ENCODE results near the gene WNK2. TPM values are rescaled to one million over a fixed set of nuclear protein-coding genes. Genes with fewer than 3 reads are reported as not detected.

Gene WNK2
- total RNA-seq, 1 donor from 2014 or later, result 1.9 TPM

DNA sequence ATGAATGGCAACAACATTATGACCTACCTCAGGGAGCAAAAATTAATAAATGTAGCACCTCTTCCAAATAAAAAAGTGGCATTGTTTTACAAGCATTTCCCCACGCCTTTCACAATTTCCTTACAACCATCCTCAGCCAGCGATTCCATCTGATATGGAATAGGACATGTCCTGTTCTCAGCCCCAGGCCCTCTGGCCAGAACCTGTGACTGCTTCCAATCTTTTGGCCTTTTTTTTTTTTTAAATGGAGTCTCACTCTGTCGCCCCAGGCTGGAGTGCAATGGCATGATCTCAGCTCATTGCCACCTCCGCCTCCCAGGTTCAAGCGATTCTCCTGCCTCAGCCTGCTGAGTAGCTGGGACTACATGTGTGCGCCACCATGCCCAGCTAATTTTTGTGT, 16.8 kb upstream of the WNK2 start:
- H3K36me3 Mint-ChIP-seq (ENCODE audit: low read depth, unreplicated experiment), result no peaks in the 10 kb centered on the region
- DNase-seq (ENCODE audit: low read depth), result no peak
- no peaks in the 10 kb centered on the region for H3K9me3 ChIP-seq (ENCODE audit: insufficient read depth, low read depth, low read length)
- no peak overlapping the region for H3K27ac Mint-ChIP-seq (ENCODE audit: unreplicated experiment)
- H3K4me1 Mint-ChIP-seq (ENCODE audit: low read depth, unreplicated experiment), result no peaks in the 10 kb centered on the region
- peaks cover 3% of the 10 kb centered on the region for H3K9me3 Mint-ChIP-seq (ENCODE audit: unreplicated experiment)
- no peak overlapping the region for H2AFZ ChIP-seq (ENCODE audit: low read depth, low read length)
- no peak overlapping the region for H3K4me3 Mint-ChIP-seq (ENCODE audit: unreplicated experiment)
- FAIRE-seq, result no peak
- H3K4me3 ChIP-seq (ENCODE audit: insufficient read depth, low read depth, low read length), result no peak overlapping the region
- no peaks in the 10 kb centered on the region for H3K79me2 ChIP-seq (ENCODE audit: insufficient read depth, low read length)
- H3K4me2 ChIP-seq (ENCODE audit: low read length), result no peak overlapping the region
- no peaks in the 10 kb centered on the region for H4K20me1 ChIP-seq (ENCODE audit: insufficient read depth, low read length)
- no peaks in the 10 kb centered on the region for H3K36me3 ChIP-seq (ENCODE audit: insufficient read depth, low read length)
- TF ChIP-seq CTCF (IDR thresholded peaks at IDR 0.05; ENCODE audit: insufficient read depth, low read depth, low read length) (no peak), EZH2 (IDR thresholded peaks at IDR 0.05; ENCODE audit: insufficient read depth, low read length) (no peak)
- H3K9ac ChIP-seq (ENCODE audit: low read length), result no peak overlapping the region
- H3K27me3 ChIP-seq (ENCODE audit: insufficient read depth, low read length), result peaks cover under 1% of the 10 kb centered on the region
- H3K4me1 ChIP-seq (ENCODE audit: insufficient read depth, low read length), result no peaks in the 10 kb centered on the region
- no peak overlapping the region for H3K27ac ChIP-seq (ENCODE audit: low read depth, low read length)
- H3K27me3 Mint-ChIP-seq (ENCODE audit: low read depth, unreplicated experiment), result peaks cover 47% of the 10 kb centered on the region

GRCh38 chr9:93167838-93168237, 16.1 kb upstream of the WNK2 start:
- H3K9me3 Mint-ChIP-seq (ENCODE audit: unreplicated experiment), result peaks cover 3% of the 10 kb centered on the region
- no peaks in the 10 kb centered on the region for H3K4me1 ChIP-seq (ENCODE audit: insufficient read depth, low read length)
- no peaks in the 10 kb centered on the region for H3K4me1 Mint-ChIP-seq (ENCODE audit: low read depth, unreplicated experiment)
- H3K36me3 Mint-ChIP-seq (ENCODE audit: low read depth, unreplicated experiment), result no peaks in the 10 kb centered on the region
- no peak overlapping the region for H3K27ac Mint-ChIP-seq (ENCODE audit: unreplicated experiment)
- TF ChIP-seq CTCF (IDR thresholded peaks at IDR 0.05; ENCODE audit: insufficient read depth, low read depth, low read length) (no peak), EZH2 (IDR thresholded peaks at IDR 0.05; ENCODE audit: insufficient read depth, low read length) (no peak)
- H2AFZ ChIP-seq (ENCODE audit: low read depth, low read length), result no peak overlapping the region
- H3K36me3 ChIP-seq (ENCODE audit: insufficient read depth, low read length), result no peaks in the 10 kb centered on the region
- no peaks in the 10 kb centered on the region for H3K79me2 ChIP-seq (ENCODE audit: insufficient read depth, low read length)
- H3K27me3 Mint-ChIP-seq (ENCODE audit: low read depth, unreplicated experiment), result peaks cover 51% of the 10 kb centered on the region
- DNase-seq (ENCODE audit: low read depth) (no peak), FAIRE-seq (no peak)
- H3K4me2 ChIP-seq (ENCODE audit: low read length), result no peak overlapping the region
- no peak overlapping the region for H3K27ac ChIP-seq (ENCODE audit: low read depth, low read length)
- H3K27me3 ChIP-seq (ENCODE audit: insufficient read depth, low read length), result peaks cover 5% of the 10 kb centered on the region
- H4K20me1 ChIP-seq (ENCODE audit: insufficient read depth, low read length), result no peaks in the 10 kb centered on the region
- H3K4me3 Mint-ChIP-seq (ENCODE audit: unreplicated experiment), result no peak overlapping the region
- H3K4me3 ChIP-seq (ENCODE audit: insufficient read depth, low read depth, low read length), result no peak overlapping the region
- no peak overlapping the region for H3K9ac ChIP-seq (ENCODE audit: low read length)
- no peaks in the 10 kb centered on the region for H3K9me3 ChIP-seq (ENCODE audit: insufficient read depth, low read depth, low read length)

GRCh38 chr9:93168581-93168980, 15.4 kb upstream of the WNK2 start:
- no peaks in the 10 kb centered on the region for H3K79me2 ChIP-seq (ENCODE audit: insufficient read depth, low read length)
- DNase-seq (ENCODE audit: low read depth) (no peak), FAIRE-seq (no peak)
- Mint-ChIP-seq H3K27ac (ENCODE audit: unreplicated experiment) (no peak overlapping the region), H3K36me3 (ENCODE audit: low read depth, unreplicated experiment) (no peaks in the 10 kb centered on the region), H3K27me3 (ENCODE audit: low read depth, unreplicated experiment) (peaks cover 57% of the 10 kb centered on the region), H3K4me3 (ENCODE audit: unreplicated experiment) (no peak overlapping the region), H3K4me1 (ENCODE audit: low read depth, unreplicated experiment) (no peaks in the 10 kb centered on the region), H3K9me3 (ENCODE audit: unreplicated experiment) (peaks cover 3% of the 10 kb centered on the region)
- H3K27ac ChIP-seq (ENCODE audit: low read depth, low read length), result no peak overlapping the region
- H4K20me1 ChIP-seq (ENCODE audit: insufficient read depth, low read length), result no peaks in the 10 kb centered on the region
- H2AFZ ChIP-seq (ENCODE audit: low read depth, low read length), result no peak overlapping the region
- H3K4me3 ChIP-seq (ENCODE audit: insufficient read depth, low read depth, low read length), result no peak overlapping the region
- no peaks in the 10 kb centered on the region for H3K9me3 ChIP-seq (ENCODE audit: insufficient read depth, low read depth, low read length)
- no peaks in the 10 kb centered on the region for H3K4me1 ChIP-seq (ENCODE audit: insufficient read depth, low read length)
- no peak overlapping the region for H3K4me2 ChIP-seq (ENCODE audit: low read length)
- peaks cover 5% of the 10 kb centered on the region for H3K27me3 ChIP-seq (ENCODE audit: insufficient read depth, low read length)
- TF ChIP-seq CTCF (IDR thresholded peaks at IDR 0.05; ENCODE audit: insufficient read depth, low read depth, low read length), result no peak
- TF ChIP-seq EZH2 (IDR thresholded peaks at IDR 0.05; ENCODE audit: insufficient read depth, low read length), result no peak
- H3K9ac ChIP-seq (ENCODE audit: low read length), result no peak overlapping the region
- H3K36me3 ChIP-seq (ENCODE audit: insufficient read depth, low read length), result no peaks in the 10 kb centered on the region
